NCI-H526 (cell line): ENCODE data around the gene SAFB.
"Not testable (repeated sequence)": the region's sequence is repeated elsewhere in the genome, so short reads cannot be mapped to it uniquely, and the experiment has no call there.

Source experiments
- DNase-seq, 2 experiments: peaks; one replicate each; lab custom pipeline; 2025; lab: John Stamatoyannopoulos, UW

The SAFB gene

DNA sequence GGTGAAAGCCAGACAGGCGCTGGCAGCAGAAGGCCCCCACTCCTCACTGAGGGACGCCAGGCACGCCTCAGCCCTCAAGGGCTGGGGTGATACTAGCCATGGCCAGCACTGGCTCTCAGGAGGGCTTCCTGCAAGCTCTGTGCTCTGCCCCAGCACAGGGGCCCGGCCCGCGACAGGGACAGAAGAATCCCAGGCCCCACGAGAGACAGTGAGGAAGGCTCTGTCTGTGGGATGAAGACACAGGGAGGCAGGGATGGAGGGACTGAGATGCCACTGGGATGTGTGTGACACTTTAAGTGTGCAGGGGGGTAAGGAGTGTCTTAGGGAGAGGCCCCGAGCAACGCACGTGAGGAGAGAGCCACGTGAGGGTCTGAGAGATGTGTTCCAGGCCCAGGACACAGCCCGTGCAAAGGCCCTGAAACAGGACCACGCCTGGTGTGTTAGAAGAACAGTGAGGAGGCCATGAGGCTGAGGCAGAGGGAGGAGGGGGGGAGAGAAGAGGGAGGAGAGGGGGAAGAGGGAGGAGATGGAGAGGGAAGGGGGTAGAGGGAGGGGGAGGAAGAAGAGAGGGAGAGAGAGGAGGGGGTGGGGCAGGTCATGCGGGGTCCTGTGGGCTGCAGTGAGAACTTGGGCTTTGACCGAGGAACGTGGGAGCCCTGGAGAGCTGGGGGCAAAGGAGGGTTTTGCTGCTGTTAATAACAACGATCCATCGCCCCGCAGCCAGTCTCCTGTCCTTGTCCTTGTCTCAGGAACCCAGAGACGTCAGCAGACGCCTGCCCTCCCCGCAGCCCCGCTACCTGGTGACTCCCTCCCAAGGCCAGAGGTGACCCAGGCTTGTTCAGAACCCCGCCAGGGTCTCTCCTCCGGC lies 74.4 kb downstream of the SAFB start:
- DNase-seq = no peak

DNA sequence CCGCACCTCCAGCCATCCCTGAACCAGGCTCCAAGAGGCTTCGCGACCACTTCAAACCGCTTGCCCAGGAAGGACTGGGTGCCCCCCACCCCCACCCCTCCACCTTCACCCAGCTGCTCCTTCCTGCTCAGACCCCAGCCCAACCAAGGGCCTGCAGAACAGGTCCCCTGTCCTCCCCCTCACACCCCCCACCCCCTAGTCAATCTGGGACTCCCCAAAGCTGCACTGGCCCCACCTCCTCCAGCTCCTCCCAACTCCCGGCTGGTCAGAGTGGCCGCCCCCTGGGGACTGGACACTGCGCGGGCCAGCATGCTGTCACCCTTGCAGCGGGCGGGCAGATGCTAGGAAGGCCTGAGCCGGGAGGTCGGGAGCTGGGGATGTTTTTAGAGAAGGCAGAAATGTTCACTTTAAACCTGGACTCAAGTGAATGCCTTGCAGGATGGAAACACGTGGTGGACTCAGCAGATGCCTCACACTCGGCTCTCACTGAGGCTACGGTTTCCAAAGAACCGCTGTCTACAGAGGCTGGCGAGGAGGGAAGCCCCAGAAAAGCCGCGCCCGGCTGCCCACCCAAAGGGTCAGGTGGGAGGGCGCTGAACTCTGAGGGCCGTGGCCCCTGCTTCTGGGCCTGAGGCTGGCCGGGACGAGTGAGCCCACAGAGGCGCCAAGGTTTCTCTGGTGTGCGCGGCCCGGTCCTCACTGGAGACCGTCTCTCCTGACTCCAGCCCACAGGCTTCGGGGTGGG lies 75.2 kb downstream of the SAFB start:
- DNase-seq = no peak

DNA sequence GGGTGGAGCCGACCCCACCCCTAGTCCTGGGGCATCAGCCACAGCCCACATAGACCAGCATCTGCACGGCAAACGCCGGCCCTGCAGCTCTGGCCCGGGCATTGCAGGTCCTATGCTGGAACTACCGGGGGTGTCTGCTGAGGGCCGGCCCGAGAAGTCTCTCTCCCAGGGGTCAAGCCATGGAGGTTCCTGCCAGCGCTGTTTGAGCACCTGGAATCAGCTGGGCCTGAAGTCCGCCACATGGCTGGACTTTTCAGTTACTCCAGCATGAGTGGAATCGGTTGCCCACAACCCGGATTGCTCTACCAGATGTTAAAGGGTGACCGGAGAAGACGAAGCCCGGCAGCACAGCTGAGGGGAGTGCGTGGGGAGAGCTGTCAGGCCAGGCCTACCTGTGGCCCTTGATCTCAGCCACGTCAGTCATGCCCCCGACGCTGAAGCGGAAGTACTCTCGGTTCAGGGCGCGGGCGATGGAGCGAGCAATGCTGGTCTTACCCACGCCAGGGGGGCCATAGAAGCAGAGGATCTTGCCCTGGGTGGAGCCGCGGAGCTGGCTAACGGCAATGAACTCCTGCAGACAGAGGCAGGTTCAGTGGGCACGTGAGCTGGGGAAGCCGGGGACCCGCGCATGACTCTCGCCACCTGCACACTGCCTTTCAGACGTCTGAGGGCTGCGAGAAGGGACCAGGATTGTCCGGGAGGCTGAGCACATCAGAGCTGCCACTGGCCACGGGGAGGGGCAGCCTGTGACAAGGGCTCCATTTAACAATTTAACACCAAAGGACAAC lies 75.9 kb downstream of the SAFB start:
- no peak for DNase-seq

DNA sequence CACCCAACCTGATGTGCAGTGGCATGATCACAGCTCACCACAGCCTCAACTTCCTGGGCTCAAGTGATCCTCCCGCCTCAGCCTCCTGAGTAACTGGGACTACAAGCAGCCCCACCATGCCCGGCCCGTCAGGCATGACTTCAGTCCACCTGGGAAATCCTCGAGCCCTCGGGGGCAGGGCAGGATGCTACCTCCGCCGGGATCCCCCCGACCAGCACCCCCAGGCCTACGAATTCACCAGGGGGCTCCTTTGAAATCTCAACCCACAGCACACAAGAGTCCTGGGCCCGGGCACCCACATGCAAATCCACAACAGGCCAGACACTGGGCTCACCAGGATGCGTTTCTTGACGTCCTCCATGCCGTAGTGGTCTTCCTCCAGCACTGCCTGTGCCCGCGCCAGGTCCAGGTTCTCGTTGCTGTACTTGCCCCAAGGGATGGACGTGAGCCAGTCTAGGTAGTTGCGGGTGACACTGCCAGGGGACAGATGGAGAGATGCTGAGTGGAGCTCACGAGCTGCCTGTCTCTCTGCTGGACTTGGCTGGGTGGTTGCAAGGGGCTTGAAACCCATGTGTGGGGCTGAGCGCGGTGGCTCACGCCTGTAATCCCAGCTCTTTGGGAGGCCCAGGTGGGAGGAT lies 77.7 kb downstream of the SAFB start:
- no peak for DNase-seq

DNA sequence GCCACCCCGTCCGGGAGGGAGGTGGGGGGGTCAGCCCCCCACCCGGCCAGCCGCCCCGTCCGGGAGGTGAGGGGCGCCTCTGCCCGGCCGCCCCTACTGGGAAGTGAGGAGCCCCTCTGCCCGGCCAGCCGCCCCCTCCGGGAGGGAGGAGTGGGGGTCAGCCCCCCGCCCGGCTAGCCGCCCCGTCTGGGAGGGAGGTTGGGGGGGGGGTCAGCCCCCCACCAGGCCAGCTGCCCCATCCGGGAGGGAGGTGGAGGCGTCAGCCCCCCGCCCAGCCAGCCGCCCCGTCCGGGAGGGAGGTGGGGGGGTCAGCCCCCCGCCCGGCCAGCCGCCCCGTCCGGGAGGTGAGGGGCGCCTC lies 79.1 kb downstream of the SAFB start:
- not testable (repeated sequence) for DNase-seq

DNA sequence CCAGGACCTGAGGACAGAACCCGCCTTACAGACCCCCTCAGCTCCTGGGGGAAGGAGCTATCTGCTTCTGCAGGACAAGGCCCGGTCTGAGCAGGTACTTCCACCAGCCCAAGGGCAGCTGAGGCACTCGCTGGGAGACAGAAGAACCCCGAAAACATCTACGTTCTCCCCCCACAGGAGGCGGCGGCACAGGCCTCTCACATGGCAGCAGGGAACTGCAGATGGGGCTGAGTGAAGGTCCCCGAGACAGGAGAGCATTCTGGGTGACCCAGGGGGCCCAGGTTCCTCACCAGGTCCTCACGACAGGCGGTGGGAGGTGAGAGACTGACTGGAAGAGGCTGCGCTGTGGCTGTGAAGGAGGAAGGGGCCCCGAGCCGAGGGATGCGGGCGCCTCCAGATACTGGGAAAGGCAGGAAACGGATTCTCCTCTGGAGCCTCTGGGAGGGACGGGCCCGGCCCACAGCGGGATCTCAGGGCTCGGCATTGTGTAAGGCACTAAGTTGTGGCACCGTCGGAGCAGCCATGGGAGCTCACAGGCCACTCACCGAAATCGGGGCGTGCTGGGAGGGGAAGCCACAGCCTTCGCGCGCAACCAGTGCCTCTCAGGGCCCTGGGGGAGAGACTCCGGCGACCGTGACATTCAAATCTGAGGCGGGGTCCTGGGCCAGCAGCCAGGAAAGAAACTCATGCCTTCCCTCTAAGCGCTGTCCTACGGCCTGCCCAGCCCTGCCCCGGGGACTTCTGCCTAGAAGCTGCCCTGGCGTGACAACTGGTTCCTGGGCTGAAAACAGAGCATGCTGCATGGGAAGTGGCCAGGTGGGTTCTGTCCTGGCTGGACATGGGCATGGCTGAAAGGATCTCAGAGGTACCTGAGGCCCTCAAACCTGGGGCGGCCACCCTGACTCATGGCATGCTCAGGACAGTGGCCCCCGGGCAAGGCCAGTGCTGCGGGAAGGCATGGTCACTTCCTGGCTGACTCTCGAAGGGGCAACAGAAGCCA lies 81.2 kb downstream of the SAFB start:
- no peak for DNase-seq

DNA sequence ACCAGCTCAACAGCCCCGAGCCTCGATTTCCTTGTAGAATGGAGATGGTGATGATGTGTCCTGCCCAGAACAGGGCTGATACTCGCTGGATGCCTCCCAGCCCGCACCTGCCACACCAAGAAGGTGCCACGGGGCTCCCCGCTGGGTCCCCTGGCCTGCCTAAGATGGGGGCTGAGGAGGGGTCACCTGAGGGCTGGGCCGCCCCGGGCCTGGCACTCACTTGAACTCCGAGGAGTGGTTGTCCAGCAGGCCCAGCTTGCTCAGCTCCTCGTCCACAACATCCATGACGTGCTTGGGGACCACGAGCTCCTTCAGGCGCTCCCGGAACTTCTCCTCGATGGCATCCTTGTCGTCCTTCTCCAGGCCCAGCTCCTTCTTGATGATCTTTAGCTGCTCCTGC lies 82.7 kb downstream of the SAFB start:
- DNase-seq = no peak

DNA sequence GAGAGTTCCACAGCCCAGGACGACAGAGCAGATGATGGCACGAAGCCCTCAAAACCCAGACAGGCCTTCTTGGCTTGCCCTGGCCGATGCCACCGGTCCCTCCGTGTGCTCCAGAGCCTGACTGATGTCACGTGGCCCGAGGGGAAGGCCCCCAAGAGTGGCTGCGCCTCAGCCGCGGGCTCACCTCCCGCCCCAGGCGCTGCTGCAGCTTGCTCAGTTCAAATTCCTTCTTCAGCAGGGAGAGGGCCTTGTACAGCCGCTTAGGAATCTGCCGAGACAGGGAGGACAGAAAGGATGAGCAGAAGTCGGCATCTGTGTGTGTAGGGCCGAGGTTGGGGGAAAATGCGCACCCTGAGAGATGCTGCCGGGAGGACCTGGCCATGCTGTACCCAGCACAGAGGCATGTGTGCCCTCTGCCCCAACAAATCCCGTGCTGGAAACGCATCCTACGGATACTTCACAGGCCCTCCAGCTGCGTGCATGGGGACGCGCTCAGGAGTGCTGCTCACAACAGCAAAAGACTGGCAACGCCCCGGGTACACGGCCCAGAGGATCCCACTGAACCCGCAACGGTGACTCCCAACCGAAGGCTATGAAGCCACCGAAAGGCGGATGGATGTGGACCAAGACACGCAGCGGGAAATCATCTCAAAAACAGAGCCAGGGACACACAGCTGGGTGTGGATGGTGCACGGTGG lies 84.1 kb downstream of the SAFB start:
- DNase-seq = no peak

DNA sequence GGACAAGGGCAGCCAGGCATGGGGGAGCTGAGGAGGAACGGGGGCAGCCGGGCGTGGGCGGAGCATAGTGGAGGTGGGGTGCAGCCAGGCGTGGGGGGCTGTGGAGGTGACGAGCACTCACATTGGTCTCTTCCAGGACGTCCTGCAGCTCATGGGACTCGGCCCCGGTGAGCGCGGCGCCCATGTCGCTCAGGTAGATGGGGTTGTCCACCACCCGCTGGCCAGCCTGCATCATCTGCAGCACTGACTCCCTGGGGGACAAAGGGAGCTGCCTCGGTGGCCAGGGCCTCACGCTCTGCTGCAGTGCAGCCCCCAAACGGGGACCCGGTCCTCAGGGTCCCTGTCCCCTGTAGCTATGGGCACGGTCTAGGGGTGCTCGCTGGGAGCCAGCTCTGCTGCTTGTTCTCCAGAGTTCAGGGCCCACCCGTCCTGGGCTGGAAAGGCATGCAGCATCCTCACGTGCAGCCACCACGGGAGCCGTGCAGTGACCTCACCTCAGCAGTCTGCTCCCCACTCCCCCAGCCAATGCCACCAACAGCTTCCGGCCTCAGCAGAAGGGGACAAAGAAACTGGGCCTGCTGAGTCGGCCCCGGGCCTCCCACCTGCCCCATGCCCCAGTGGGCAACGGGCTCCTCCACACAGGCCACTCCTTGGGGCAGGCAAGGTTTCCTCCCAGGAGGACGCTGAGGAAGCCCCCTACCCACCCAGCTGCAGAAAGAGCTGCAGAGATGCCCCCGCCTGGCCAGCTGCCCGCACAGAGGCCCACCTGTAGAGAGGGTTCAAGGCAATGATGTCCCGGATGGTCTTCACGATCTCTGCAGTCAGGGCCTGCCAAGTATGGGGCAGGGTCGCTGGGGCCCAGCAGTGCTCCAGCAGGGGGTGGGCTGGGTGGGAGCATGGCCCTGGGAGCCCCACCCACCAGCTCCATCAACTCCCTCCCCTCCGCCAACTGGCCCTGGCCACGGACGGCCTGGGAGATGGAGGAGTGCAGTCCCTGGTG lies 85.0 kb downstream of the SAFB start:
- no peak for DNase-seq

DNA sequence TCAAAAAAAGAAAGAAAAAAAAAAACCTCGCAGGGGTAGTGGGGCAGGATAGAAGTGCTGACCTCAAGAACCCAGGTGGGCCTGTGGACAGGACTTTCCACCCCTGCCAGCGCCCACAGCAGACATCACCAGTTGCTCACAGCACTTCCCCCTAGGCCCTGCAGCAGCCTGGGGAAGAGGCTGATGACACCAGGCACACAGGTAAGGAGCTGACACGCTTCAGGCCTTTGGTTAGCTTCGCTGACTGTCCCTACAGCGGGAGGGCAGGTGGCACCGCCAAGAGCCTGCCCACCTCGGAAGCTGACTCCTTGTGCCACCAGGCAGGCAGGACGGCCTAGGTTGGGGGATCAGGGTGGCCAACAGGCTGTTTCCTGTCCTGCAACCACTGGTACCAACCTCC lies 88.1 kb downstream of the SAFB start:
- no peak for DNase-seq

DNA sequence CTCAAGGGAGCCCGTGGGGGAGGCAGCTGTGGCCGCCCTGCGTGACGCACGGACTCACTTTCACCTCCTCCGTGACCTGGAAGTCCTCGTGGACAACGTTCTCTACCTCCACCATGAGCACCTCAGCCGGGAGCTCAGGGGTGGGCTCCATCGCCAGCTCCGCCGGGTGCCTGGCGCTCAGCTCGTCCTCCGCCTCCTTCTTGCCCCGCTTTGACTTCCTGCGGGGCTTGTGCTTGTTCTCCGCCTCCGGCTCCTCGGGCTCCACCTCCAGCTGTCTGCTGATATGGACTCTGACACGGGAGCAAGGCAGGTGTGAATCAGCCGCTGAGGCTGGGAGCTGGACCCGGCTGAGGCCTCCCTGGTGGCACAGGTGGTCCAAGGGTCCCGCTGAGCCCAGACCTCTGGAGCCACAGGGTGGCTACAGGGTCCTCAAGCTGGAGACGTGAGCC lies 88.9 kb downstream of the SAFB start:
- no peak for DNase-seq

DNA sequence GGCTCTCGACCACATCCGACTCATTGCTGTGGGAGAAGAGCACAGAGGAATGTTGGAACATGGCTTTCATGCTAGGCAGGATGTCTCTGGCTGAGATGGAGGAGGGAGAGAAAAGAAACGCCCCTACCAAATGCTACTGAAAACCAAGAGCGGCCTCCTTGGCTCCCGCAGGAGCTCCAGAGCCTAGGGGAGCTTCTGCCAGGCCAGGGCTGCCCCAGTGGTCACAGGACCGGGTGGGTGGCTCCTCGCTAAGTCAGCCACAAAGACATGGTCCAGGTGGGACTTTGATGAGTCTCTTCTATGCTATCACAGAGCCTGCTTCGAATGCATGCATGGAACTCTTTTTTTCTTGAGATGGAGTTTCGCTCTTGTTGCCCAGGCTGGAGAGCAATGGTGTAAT lies 90.3 kb downstream of the SAFB start:
- DNase-seq = no peak

DNA sequence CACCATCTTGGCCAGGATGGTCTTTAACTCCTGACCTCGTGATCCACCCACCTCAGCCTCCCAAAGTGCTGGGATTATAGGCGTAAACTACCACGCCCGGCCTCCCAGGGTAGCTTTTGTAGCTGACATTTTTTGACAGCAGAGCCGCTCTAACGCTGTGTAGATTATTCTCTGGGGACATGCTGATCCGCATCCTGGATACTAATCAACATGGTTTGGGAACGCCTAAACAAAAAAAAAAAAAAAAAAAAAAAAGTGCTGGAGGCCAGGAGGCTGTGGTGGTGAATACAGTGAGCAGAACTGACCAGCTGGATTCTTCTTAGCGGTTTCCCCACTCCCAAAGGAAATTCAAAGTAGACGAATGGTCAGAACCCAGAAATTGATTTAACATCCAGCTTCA lies 91.9 kb downstream of the SAFB start:
- no peak for DNase-seq

DNA sequence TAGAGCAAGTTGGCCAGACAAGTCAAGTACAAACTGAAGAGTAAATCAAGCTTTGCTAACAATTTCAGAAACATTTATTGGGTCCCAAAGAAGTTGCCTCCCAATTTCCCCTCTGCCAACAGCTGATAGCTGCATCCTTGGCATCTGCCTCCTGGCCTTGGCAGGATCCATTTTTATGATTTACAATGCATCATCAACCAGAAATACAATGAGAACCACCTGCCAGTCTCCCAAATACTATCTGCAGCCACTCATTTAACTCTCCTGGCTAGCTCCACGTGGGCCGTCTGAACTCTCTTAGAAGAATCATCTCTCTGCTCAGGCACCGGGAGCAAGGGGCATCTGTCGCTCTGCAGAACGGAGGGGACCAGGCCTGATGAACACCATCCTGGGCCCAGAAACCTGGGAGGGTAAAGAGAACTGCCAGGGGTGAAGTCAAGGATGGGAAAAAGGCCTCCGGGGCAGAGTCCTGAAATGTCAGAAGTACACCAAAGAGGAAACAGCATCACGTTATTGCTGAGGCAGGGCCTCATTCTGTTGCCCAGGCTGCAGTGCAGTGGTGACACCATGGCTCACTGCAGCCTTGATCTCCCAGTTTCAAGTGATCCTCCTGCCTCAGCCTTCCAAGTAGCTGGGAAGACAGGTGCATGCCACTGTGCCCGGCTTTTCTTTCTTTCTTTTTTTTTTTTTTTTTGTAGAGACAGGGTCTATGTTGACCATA lies 94.5 kb downstream of the SAFB start:
- no peak for DNase-seq
